Iris pigment epithelial cell (primary cell): Measurements from ENCODE around the gene ACY1.

Experiments used
- DNase-seq: peaks from one replicate; pipeline ENCODE4 v3.0.0-alpha.2; 2011; ENCODE audit warnings: low read depth

The ACY1 gene

DNA sequence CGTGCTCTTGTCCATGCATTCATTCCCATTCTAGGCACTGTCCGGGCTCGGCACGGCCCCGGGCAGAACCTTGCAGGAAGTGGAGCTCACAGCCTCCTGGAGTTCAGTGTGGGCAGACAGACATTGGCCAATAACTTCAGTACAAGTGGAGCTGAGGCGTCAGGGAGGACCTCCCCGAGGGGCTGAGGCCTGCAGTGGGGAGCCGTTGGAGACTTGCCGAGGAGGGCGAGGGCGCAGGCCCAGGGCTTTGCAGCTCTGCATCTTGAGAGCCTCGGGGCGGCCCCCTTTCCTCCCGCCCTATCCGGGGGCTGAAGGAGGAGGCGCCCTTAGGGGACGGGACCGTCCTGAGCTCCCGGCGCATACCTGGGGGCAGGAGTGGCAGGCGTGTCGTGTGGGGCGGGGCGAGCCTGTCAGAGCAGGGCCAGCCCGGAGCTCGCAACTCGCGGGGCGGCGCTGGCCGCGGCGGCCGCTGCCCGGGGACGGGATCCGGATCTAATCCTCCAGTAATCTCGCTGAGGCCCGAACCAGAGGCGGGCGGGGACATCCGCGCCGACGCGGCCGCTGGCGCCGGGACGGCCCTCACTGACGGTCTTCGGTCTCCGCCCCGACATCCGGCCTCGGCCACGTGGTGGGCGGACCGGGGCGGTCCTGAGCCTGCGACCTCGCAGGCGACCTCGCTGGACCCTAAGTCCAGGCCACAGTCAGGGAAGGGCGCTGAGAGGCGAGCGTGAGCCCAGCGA lies at the start of gene ACY1:
TSS of gene ACY1 (plus strand) at position 698 of the 740 bp plus-strand sequence. CDS start 530 bp downstream, outside the sequence.
- DNase-seq: peak; percentile 92

DNA sequence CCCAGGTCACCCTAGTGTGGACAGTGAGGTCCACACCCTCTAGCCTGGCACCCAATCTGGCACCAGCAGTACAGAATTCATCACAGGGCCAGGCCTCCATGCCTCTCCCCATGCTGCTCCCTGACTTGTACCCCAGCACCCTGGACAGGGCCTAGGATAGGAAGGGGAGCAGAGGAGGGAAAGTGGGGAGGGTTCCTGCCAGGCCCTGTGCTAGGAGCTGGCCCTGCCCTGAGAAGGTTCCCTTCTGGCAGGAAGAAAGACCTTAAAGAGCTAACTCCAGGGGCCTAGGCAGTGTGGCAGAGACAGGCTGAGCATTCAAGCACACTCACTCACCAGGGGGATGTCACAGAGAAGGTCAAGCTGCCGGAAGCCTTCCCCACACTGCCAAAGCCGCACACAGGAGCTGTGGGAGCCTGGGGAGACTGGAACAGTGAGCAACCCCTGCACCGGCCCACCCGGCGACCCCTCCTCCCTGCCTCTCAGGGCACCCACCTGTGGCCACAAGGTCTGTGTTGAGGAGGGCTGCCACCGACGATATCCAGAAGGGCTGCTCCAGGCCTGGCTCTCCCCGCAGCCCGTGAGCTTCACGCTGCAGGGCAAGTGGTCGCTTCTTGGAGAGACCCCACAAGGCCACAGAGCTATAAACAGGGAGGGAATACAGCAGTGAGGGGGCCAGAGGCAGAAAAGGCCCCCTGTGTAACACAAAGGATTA lies 49.0 kb upstream of the ACY1 start:
- no peak for DNase-seq

DNA sequence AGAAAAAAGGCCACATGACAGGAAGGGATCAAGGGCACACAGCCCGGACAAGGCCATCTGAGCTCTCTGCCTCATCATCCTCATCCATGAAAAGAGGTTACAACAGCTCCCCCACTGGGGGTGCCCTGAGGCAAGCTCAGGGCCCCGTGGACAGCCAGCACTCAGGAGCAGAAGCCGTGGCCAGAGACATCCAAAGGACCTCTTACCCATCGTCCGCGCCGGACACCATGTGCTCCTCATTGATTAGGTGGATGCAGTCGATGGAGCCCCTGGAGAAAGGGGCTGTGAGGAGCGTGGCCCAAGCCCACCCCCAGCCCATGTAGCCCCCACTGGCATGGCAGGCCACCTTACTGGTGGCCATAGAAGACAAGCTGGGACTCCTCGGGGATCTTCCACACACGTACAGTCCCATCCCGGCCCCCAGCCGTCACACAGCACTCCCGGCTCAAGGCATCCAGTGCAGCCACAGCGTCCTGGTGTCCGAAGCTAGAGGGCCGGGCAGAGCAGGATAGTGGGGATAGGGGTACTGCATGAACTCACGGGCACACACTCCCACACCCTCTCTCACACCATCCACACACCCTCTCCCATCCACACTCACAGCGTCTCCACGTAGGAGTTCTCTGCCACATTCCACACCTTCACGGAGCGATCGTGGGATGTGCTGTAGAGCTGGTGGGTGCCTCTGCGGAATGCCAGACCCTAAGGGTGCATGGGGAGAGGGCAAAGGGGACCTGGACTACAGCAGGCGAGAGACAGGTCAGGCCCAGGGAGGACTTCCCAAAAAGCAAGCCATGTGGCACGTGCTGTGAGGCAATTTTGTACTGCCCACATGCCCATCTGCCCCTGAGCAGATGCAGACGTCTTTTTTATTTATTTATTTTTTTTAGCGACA lies 48.1 kb upstream of the ACY1 start:
- DNase-seq: no peak

DNA sequence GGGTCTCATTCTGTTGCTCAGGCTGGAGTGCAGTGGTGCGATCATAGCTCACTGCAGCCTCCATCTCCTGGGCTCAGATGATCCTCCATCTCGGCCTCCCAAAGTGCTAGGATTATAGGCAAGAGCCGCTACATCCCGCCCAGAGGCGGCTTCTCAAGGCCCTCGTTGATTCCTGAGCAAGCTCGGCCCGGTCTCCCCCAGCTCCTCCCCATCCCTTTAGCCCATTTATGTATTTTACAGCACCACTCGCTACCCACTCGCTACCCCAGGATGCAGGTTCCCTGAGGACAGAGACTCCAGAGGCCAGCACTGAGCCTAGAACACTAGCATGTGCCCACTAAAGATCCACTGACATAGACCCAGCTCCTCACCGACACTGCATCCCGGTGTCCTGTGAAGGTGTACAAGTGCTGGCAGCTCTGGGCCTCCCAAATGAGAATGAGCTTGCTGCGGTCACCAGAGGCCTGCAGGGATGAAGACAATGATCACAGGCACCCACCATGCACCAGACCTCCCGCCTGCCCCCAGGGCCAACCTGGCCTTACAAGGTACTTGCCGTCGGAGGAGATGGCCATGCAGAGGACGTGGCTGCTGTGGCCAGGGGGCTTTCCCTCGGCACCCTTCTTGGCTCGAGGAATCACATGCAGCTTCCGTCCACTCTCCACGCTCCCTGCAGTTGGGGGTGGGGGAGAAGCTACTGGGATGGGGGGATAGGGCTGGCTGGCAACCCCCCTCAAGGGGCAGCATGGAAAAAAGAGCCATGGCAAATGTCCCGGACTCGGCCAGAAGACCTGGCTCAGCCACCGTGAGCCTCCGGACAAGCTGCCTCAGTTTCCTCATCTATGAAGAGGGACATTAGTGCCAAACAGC lies 47.2 kb upstream of the ACY1 start:
- no peak for DNase-seq

DNA sequence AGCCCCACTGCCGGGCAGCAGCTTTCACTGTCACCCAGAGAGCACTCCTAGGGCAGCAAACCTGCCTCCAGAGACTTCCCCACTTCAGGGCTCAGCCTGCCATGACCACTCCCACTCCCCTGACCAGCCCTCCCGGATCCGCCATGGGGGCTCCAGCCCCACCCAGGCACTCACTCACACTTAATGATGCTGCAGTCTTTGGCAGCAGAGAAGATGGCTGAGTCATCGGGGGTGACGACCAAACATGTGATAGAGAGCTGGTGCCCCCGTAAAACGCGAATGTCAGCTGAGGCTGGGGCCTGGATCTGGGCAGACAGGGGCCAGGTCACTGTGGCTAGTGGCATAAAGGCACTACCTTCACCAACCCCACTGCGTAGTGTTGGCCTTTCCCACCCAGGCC lies 46.3 kb upstream of the ACY1 start:
- no peak for DNase-seq

DNA sequence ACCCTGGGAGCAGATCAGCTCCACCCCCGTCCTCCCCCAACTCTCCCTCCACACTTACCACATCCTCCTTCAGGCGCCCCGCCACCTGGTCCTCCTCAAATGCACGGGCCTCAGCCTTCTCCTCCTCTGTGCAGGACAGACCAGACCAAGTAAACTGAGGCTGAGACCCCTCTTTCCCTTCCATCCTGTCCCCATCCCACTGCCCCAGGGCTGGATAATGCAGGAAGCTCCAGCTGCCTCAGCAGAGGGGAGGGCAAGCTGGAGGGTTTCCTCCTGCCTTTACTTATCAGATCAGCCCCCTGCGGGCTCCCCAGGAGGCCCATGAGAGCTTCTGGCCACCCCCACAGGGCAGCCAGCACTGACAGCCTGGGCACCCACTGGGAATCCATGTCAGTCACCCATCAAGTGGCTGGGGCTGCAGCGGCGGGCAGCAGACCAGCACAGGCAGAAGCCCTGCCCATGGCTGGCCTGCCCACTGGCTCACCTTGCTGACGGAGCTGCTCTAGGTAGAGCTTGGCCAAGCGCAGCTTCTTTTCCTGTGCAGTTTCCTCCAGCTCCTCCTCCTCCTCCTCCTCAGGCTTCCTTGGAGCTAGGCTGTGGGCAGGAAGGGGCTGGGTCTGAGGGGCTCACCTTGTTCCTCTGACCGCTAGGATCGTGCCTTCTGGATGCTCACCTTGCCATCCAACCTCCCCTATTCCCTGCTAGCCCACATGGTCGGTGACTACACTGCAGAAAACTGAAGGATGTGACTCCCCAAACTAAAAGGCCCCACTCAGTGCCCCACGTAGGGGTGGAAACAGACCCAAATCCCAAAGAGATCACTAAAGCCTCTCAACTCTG lies 45.5 kb upstream of the ACY1 start:
- no peak for DNase-seq

DNA sequence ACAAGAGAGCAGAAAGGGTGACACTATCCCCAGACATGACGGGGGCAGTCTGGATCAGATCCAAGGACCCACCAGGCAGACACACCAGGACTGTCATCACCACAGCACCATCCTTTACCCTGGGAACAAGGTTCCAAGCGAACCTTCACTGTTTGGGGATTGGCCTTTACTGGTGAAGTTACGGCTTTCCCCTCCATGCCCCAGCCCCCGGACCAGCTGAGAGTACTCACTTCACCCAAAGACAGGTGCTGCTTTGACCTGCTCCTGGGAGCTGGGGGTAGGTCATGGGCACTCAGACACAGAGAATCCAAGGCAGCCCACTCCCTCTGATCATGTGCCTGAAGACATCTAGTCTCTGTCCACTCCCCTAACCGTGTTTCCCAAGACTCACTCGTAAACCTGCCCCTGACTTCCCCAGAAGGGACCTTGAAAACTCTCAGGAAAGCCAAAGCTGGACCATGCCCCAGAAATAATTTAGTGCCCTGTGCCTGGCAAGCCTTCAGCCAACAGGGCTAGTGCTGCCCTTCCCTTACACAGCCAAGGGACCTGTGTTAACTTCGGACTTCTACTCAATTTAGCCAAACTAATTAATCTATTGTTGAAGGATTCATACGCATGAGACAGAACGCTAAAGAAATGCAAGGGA lies 44.4 kb upstream of the ACY1 start:
- DNase-seq: no peak

DNA sequence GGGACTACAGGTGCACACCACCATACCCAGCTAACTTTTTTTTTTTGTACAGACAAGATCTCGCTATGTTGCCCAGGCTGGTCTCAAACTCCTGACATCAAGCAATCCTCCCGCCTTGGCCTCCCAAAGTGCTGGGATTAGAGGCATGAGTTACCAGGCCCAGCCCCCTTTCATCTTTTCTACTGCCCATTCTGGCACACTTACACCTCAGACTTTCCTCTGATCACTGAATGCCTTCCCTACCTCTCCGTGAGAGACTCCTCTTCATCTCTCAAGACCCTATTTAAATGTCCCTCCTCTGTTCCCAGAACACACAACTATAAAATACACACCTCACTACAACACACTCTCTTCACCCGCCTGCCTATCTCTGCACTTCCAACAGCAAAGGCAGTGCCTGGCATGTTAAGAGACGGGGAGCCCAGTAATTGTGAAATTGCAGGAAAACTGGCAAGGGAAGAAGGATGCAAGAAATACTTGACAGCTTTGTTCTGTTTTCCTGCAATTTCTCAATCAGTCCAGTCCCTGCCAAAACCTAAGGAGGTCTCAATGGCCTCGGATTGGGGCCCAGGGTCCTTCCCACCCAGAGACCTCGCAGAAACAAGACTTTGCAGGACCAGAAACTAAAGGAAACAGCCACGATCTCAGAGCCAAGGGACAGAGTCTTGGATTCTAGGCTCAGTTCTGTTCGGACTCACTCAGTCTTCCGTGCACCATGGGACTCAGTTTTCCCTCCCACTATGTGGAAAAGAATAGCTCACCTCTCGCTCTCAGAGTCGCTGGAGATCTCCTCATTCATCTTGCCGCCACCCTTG lies 42.5 kb upstream of the ACY1 start:
- DNase-seq: peak; percentile 21

DNA sequence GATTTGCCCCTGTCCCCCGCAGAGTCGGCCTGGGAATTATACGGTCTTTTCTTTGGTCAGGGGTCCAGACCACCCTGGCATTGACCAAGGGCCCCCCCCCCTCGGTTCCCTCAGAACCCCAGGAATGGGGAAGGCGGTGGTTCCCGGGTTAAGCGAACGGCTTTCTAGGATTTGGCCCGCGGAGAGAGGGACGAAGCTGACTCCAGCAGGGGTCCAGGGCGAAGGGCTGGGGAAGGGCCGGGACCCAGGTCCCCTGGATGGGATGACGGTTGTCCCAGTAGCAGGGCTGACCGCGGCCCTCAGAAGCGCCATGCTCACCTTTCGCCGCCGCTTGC lies 41.9 kb upstream of the ACY1 start:
- no peak for DNase-seq

DNA sequence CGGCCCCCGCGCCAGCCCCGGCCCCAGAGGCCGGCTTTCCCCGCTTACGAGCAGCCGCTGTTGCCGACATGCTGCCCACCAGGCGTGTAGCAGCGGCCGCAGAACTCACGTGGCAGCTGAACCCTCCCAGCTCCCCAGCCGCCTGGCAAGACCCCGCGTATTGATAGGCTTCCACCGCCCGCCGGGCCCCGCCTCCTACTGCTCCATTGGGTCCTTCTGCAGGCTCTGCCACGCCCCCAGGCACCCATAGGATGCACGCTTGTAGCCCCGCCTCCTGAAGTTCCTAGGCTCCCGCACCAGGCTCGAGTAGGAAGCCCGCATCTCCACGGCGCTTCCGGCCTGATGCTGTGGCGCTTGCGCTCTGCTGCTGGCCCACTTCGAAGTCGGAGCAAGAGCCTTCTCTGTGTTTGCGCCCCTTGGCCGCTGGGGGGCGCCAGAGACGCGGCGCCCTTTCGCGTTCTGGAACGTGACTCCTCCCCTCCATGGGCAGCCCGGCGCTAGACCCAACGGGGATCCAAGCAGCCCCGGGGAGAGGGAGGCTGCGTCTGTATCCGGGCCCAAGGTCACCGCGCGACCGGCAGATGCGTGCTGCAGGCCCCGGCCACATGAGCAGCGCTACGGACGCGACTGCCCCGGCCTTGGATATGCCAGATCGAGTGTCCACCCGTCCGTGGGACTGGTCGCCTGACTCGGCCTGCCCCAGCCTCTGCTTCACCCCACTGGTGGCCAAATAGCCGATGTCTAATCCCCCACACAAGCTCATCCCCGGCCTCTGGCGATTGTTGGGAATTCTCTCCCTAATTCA lies 41.3 kb upstream of the ACY1 start, which contains the start of the genes PARP3 and RRP9:
TSS of gene PARP3 (plus strand) at position 566 of the 805 bp plus-strand sequence. CDS start 993 bp downstream, outside the sequence.
TSS of gene RRP9 (minus strand) at position 107 of the 805 bp plus-strand sequence. CDS start at position 70, 37 bp downstream.
- peak; percentile 100 for DNase-seq

DNA sequence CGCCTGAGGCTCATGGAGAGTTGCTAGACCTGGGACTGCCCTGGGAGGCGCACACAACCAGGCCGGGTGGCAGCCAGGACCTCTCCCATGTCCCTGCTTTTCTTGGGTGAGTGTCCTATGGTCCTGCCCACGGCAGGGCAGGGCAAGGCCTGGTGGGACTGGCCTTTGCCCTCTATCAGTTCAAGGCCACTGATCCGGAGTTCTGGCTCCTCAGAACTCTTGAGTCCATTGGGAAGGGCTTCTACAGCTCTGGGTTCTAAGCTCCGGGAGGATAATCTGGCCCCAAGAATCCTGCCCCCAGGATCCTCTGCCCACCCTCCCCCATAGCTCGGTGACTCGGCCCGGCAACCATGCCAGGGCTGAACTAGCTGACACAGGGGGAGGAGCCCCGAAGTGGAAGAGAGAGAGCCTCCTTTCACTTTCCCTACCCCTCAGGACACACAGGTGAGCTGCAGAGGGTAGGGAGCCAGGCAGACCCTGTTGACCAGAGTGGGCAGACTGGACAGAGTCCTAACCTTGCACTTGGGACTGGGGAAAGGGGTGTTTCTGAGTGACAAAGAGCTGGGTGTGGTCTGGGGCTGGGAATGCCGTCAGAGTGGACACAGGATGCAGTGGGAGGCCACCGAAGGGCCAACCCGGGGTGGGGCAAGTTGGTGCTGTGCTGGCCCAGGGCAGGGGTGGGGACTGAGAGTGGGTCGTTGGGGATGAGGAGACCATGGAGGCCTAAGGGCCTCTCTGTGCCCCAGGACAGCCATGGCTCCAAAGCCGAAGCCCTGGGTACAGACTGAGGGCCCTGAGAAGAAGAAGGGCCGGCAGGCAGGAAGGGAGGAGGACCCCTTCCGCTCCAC lies 40.5 kb upstream of the ACY1 start:
- DNase-seq: peak; percentile 60

DNA sequence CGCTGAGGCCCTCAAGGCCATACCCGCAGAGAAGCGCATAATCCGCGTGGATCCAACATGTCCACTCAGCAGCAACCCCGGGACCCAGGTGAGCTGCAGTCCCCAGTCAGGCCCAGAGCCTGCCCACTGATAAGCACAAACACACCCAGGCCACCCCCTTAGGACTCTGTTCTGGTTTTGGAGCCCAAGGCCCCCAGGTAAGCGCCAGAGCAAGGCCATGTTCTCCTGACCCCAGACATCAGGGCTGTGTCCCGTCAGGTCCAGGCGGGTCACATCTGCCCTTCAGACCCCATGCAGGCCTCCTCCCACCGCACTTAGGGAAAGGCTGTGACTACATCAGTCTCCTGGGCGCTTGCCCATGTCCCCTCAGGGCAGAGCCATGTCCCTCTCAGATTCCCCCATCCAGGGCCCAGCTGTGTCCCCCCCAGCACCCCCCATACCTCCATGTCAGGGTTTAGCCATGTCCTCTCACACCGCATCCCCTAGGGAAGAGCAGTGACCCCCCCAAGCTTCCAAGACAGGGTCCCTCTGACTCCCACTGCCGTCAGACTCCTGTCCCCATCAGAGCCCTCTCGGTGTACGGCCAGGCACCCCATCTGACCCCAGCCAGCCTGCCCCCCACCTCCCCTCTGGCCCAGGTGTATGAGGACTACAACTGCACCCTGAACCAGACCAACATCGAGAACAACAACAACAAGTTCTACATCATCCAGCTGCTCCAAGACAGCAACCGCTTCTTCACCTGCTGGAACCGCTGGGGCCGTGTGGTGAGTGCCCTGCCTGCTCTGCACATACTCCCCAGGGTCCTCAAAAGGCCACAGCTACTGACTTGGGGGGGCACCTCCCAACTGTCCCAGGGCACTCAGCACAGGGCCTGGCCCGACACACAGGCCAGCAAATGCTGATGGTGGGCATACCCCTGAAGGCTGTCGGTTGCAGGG lies 39.6 kb upstream of the ACY1 start:
- DNase-seq: no peak

DNA sequence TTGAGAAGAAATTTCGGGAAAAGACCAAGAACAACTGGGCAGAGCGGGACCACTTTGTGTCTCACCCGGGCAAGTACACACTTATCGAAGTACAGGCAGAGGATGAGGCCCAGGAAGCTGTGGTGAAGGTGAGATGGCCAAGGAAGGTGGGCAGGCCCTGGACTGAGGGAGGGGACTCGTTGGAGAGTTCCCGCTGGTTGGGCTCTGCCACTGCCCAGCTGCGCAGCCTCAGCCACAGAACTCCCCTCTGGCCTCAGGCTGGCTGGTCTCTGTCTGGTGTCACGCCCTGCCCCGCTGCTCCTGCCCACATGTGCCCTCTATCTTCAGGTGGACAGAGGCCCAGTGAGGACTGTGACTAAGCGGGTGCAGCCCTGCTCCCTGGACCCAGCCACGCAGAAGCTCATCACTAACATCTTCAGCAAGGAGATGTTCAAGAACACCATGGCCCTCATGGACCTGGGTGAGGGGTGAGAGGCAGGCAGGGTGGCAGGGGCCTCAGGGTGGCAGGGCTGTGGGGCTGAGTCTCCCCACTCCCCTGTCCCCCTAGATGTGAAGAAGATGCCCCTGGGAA lies 38.8 kb upstream of the ACY1 start:
- no peak for DNase-seq

DNA sequence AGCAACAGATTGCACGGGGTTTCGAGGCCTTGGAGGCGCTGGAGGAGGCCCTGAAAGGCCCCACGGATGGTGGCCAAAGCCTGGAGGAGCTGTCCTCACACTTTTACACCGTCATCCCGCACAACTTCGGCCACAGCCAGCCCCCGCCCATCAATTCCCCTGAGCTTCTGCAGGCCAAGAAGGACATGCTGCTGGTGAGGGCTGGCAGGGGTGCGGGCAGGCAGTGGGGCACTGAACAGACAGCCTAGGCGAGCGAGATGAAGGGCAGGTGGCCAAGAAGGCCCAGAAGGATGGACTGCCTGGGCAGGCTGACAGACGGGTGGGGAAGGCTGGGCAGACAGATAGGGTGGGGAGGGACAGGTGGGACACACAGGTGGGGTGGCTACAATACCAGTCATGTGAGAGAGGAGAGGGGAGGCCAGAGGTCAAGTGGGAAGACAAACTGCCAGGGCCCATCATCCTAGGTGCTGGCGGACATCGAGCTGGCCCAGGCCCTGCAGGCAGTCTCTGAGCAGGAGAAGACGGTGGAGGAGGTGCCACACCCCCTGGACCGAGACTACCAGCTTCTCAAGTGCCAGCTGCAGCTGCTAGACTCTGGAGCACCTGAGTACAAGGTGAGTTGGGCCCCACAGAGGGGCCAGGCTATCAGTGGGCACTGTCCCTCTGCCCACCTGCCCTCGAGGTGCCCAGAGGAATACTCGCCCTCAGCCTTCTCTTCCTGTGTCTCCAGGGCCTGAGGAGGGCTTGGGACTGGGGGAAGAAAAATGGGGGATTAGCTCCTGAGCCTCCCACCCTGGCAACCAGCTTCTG lies 38.1 kb upstream of the ACY1 start:
- no peak for DNase-seq
